Suprapubic skin (tissue), 4 donors: Measurements from ENCODE around the gene RFX8. TPM values are rescaled to one million over a fixed set of nuclear protein-coding genes. Genes with fewer than 3 reads are reported as not detected.

ENCODE experiments used
- DNase-seq, 2 donors: peaks; one replicate each; pipeline ENCODE4 v3.0.0-alpha.2; 2019; ENCODE audit warnings: low spot score in 2 of 2
- H3K27ac ChIP-seq: fragments of 200-600 bp; sonication (generic); one replicate; pipeline ENCODE4 v1.5.1; 2019
- H3K27me3 ChIP-seq: fragments of 200-600 bp; sonication (generic); one replicate; pipeline ENCODE4 v1.5.1; 2019
- H3K36me3 ChIP-seq: fragments of 200-600 bp; sonication (generic); one replicate; pipeline ENCODE4 v1.5.1; 2019
- H3K4me1 ChIP-seq: fragments of 200-600 bp; sonication (generic); one replicate; pipeline ENCODE4 v1.5.1; 2019
- H3K4me3 ChIP-seq: fragments of 200-600 bp; sonication (generic); one replicate; pipeline ENCODE4 v1.5.1; 2019; ENCODE audit warnings: mild to moderate bottlenecking
- H3K9me3 ChIP-seq: fragments of 200-600 bp; sonication (generic); one replicate; pipeline ENCODE4 v1.5.1; 2019
- EP300 ChIP-seq: sonication (generic); formaldehyde crosslinking; IDR thresholded peaks from one replicate; pipeline ENCODE4 v1.6.1; 2017; ENCODE audit warnings: antibody characterized with exemption
- POLR2A ChIP-seq, 2 donors: fragments of 450-650 bp; IDR thresholded peaks; one replicate each; pipeline ENCODE4 v1.6.1; 2017; ENCODE audit warnings: antibody characterized with exemption in 2 of 2, mild to moderate bottlenecking in 2 of 2, moderate library complexity in 2 of 2
- POLR2AphosphoS5 ChIP-seq, 3 donors: sonication (generic); formaldehyde crosslinking; IDR thresholded peaks; one replicate each; pipeline ENCODE4 v1.6.1; 2017; ENCODE audit warnings: antibody characterized with exemption in 3 of 3
- WGBS: methylation state at CpG from one replicate; pipeline ENCODE4 v1.1.5; 2018; 5-methylcytosine and 5-hydroxymethylcytosine counted together
- total RNA-seq, 4 donors: library from RNA; depleted of rRNA; stranded (reverse); fragments of >200 nt; gene quantifications; one replicate each; pipeline ENCODE4 v1.1.0, GENCODE V29; 2016
- TF ChIP-seq, protein P1 (sequence below), 2 donors: fragments of 200-600 bp in 1 of 2; fragments of 450-650 bp in 1 of 2; sonication (generic) in 1 of 2; IDR thresholded peaks; one replicate each; pipeline ENCODE4 v1.5.1; 2016 to 2019; ENCODE audit warnings: antibody characterized with exemption in 2 of 2, mild to moderate bottlenecking in 1 of 2, moderate library complexity in 1 of 2

RFX8 gene
- under 1 TPM in 1 of 4 donors, not detected in 3; 0.70 TPM for total RNA-seq

DNA sequence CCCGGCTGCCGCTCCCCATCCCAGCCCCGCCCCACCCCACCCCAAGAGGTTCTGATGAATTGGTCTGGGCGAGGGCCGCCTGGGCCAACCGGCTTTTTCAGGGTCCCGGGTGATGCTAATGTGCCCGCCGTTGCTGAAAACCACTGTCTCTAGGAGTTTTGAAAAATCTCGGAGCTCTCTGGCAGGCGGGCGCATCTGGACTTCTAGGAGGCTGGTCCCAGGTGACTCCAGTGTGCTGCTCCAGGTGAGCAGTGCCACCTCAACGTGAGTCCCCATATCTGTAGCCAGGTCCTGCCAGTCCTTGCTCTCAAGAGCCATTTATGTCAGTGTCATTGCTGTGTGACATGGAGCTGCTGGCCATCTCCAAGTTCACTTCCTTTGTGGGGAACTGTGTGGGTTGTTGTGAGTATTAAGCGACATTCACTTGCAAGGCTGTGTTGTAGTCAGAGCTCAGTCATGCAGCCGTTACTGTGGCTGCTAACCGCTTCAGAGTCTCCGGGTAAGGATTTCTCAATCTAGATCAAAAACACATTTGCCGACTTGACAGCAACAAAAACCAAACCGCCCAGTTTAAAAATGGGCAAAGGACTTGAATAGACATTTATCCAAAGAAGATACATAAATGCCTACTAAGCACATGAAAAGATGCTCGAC lies at the start of gene RFX8:
Gene RFX8, minus strand, starts transcription at position 382 of the 654 bp plus-strand sequence. CDS start 8,264 bp downstream, outside the sequence.
- TF ChIP-seq, protein P1, sequence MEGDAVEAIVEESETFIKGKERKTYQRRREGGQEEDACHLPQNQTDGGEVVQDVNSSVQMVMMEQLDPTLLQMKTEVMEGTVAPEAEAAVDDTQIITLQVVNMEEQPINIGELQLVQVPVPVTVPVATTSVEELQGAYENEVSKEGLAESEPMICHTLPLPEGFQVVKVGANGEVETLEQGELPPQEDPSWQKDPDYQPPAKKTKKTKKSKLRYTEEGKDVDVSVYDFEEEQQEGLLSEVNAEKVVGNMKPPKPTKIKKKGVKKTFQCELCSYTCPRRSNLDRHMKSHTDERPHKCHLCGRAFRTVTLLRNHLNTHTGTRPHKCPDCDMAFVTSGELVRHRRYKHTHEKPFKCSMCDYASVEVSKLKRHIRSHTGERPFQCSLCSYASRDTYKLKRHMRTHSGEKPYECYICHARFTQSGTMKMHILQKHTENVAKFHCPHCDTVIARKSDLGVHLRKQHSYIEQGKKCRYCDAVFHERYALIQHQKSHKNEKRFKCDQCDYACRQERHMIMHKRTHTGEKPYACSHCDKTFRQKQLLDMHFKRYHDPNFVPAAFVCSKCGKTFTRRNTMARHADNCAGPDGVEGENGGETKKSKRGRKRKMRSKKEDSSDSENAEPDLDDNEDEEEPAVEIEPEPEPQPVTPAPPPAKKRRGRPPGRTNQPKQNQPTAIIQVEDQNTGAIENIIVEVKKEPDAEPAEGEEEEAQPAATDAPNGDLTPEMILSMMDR (IDR thresholded peaks at IDR 0.05): no peak
- TF ChIP-seq POLR2A (IDR thresholded peaks at IDR 0.05) (no peak), EP300 (no peak), POLR2AphosphoS5 (IDR thresholded peaks at IDR 0.05) (no peak)
- peak within 1 kb of the TSS; percentile 66 for H3K4me3 ChIP-seq
- H3K36me3 ChIP-seq: no peaks in the 10 kb centered on the region
- H3K27ac ChIP-seq: peak within 1 kb of the TSS; percentile 85
- peaks cover 9% of the 10 kb centered on the region for H3K27me3 ChIP-seq
- peak in 1 of 2 donors; percentile 68 for DNase-seq
- peaks cover 16% of the 10 kb centered on the region for H3K4me1 ChIP-seq
- WGBS: 29% methylated on average over 15 of the region's 20 CpGs
- H3K9me3 ChIP-seq: no peaks in the 10 kb centered on the region

DNA sequence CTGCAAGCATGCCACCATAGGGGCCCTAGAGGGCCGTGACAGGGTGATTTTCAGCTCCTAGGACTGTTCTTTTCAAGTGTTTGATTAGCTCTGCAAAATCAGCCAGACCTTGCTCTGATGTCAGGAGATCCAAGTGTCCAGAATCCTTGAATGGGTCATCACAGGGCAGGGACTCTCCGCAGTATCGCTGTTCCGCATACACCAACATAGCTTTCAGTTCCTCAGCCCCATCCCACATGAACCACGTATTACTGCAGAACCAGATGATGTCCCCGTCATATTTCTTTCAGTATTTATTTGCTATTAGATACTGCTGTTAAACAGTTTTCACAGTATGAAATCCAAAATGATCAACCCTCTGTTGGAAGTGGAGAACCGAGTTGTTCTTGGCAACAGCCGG lies 46.6 kb upstream of the RFX8 start:
- Histone ChIP-seq H3K27me3 (no peaks in the 10 kb centered on the region), H3K4me3 (no peak overlapping the region), H3K9me3 (no peaks in the 10 kb centered on the region), H3K27ac (no peak overlapping the region), H3K4me1 (peaks cover 9% of the 10 kb centered on the region), H3K36me3 (no peaks in the 10 kb centered on the region)
- DNase-seq: no peak
- TF ChIP-seq, protein P1 (IDR thresholded peaks at IDR 0.05): no peak
- no peak for TF ChIP-seq POLR2AphosphoS5 (IDR thresholded peaks at IDR 0.05)
- no peak for TF ChIP-seq POLR2A (IDR thresholded peaks at IDR 0.05)
- no peak for TF ChIP-seq EP300
- 85% methylated on average over 8 of the region's 8 CpGs for WGBS

DNA sequence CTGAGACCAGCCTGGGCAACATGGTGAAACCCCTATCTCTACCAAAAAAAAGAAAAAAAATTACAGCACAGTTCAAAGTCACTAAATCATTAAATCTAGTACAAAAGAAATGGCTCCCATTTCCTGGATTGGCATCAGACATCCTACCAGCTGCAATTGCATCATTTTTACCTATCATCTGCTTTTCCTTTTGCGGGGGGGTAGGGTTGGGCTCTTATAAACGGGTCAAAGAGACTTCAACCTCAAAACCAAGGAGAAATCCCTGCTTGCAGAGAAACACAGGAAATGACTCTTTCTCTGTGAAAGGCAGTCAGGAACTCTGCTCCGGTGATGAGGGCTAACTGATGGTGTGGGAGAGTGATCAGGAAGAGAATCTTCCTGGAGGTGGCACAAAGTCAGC lies 45.3 kb upstream of the RFX8 start:
- 61% methylated on average over 3 of the region's 3 CpGs for WGBS
- Histone ChIP-seq H3K9me3 (no peaks in the 10 kb centered on the region), H3K36me3 (no peaks in the 10 kb centered on the region), H3K27me3 (no peaks in the 10 kb centered on the region), H3K4me3 (no peak overlapping the region), H3K27ac (no peak overlapping the region), H3K4me1 (peaks cover 13% of the 10 kb centered on the region)
- no peak for TF ChIP-seq POLR2A (IDR thresholded peaks at IDR 0.05)
- TF ChIP-seq, protein P1 (IDR thresholded peaks at IDR 0.05): no peak
- no peak for TF ChIP-seq POLR2AphosphoS5 (IDR thresholded peaks at IDR 0.05)
- no peak for TF ChIP-seq EP300
- no peak for DNase-seq

DNA sequence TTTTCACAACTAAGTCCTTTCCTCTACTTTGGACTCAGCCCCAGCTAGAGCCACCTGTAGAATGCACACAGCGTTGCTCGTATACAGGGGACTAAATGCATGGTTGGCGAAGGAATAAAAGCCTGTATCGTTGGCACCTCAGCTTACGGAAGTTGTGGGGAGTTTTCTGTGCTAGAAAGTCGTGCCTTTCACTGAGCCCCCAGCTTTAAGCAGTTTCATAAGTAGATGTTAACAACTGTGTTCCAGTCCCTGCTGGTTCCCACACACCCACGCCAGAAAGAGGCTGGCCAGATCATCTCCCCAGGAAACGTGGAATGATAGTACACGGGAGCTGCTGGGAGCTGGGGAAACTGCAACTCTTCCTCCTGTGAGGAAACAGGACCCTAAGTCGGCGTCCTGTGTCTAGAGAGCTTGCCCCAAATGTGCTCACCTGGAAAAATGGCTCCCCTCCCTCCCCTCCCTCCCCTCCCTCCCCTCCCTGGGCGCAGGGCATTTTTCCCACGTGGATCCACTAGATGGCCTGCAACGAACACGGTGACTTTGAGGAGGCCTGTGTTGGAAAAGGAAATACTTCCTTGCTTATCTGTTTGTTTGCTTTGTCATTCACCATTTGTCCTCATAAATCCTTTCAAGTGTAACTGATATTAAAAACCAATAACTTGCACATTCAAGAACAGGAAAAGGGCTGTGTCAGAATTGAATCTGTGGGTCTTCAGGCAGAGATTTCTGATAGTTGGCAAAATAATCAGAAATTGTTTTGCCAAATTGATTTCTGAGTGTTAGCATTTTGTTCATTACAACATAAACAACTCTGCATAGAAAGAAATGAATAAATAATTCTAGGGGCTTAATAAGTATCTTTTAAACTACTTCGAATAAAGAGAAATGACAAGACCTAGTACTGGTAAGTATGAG lies 43.9 kb upstream of the RFX8 start:
- TF ChIP-seq, protein P1 (IDR thresholded peaks at IDR 0.05): peak in 1 of 2 donors; percentile 11
- no peak for TF ChIP-seq POLR2A (IDR thresholded peaks at IDR 0.05)
- TF ChIP-seq POLR2AphosphoS5 (IDR thresholded peaks at IDR 0.05): no peak
- no peak for TF ChIP-seq EP300
- WGBS: 43% methylated on average over 16 of the region's 16 CpGs
- no peak overlapping the region for H3K27ac ChIP-seq
- DNase-seq: no peak
- peaks cover 13% of the 10 kb centered on the region for H3K4me1 ChIP-seq
- no peaks in the 10 kb centered on the region for H3K9me3 ChIP-seq
- H3K27me3 ChIP-seq: no peaks in the 10 kb centered on the region
- no peaks in the 10 kb centered on the region for H3K36me3 ChIP-seq
- no peak overlapping the region for H3K4me3 ChIP-seq

DNA sequence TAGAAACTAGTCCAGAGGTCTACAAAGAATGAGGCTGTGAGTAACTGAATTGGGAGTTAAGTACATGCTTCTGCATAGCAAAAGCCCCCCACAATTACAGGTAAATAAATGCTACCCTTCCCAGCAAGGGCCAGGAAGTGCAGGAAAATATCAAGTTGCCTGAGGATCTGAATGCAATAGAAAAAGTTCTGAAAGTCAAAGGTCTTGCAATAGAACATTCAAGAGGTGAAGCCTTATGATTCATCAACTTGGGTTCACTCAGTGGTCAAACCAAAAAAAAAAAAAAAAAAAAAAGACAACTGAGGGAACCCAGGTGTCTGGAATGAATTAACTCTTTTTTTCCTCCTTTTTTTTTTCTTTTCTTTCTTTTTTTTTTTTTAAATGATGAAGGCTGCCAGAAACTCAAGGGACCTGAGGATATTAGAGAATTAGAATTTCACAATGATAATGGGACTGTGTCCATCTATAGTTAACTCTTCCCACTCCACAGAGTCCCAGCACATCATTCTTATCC lies 42.9 kb upstream of the RFX8 start:
- no peak overlapping the region for H3K27ac ChIP-seq
- TF ChIP-seq, protein P1 (IDR thresholded peaks at IDR 0.05): no peak
- H3K36me3 ChIP-seq: no peaks in the 10 kb centered on the region
- no peak for DNase-seq
- no peaks in the 10 kb centered on the region for H3K9me3 ChIP-seq
- H3K4me3 ChIP-seq: no peak overlapping the region
- peaks cover 13% of the 10 kb centered on the region for H3K4me1 ChIP-seq
- no peaks in the 10 kb centered on the region for H3K27me3 ChIP-seq
